GM18505 (cell line): ENCODE results near the gene HLF.

Experiments
- ATAC-seq: cut with Tn5 transposase; IDR thresholded peaks from one replicate; pipeline ENCODE4 v1.9.1; 2021; ENCODE audit not compliant: unreplicated experiment
- POLR2A ChIP-seq: IDR thresholded peaks from 4 replicates; pipeline ENCODE4 v1.6.1; 2011; ENCODE audit warnings: borderline replicate concordance; ENCODE audit not compliant: insufficient read depth, insufficient read length; ENCODE audit errors: extremely low read depth

HLF gene

GRCh38 chr17:55264278-55264644 is 499 bp upstream of the HLF start:
- no peak for TF ChIP-seq POLR2A
- no peak for ATAC-seq

DNA sequence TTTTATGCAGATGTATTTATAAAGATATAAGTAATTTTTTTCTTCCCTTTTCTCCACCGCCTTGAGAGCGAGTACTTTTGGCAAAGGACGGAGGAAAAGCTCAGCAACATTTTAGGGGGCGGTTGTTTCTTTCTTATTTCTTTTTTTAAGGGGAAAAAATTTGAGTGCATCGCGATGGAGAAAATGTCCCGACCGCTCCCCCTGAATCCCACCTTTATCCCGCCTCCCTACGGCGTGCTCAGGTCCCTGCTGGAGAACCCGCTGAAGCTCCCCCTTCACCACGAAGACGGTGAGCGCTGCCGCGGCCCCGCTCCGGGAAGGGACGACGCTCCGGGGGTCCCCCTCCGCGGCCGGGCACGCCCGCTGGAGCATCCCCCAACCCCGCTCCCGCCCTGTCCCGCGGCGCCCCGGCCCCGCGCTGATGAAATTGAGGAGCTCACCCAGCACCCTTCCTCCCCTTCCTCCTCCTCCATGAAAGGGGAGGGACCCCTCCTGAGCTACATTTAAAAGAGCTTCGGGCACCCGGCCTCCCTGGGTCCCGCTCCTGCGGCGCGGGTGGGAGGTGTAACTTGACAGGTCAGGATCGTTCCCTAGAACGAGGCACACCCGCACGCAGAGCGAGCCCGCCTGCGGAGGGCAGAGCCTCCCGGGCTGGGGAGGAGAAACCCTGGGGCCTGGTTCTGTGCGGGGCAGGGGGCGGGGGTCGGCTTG is 706 bp downstream of the HLF start:
- no peak for TF ChIP-seq POLR2A
- no peak for ATAC-seq

DNA sequence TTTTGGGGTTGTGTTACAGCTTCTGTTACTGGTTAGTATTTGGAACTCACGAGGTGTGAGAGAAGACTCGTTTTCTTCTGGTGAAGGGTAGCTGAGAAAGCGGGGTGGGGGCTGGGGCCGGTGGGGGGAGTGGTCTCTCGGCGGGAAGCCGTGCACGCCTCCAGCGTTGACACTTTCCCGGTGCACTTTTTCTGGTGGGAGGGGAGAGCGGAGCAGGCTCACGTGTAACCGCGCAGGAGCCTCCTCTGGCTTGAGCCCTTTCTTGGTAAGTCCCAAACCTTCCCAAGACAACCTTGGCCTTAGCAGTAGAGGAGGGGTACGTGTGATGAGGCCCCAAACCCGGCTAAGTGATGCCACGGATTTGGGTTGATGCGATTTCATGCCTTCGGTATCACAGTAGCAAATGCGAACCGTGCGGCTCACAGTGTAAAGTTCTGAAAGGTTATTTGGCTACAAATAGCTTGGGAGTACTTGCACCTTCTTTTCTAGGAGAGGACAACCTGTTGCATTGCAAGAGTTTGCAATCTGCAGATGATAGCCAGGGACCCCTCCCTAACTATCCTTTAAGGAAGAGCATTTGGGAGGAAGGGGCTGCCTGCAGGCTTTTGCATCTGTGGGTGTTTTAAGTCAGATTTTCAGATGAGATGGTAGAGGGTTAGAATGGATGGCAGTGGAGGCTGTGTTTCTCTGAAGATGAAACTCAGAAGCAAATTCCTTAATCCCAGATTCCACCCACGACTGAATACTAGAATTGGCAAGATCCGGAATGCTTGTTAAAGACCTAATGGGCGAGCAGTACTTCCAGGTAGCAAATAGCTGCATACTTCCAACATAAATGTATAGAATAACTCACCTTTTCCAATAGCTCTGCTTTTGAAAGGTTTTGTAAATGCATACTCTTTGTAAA is 1.5 kb downstream of the HLF start:
- TF ChIP-seq POLR2A, result no peak
- ATAC-seq, result no peak

DNA sequence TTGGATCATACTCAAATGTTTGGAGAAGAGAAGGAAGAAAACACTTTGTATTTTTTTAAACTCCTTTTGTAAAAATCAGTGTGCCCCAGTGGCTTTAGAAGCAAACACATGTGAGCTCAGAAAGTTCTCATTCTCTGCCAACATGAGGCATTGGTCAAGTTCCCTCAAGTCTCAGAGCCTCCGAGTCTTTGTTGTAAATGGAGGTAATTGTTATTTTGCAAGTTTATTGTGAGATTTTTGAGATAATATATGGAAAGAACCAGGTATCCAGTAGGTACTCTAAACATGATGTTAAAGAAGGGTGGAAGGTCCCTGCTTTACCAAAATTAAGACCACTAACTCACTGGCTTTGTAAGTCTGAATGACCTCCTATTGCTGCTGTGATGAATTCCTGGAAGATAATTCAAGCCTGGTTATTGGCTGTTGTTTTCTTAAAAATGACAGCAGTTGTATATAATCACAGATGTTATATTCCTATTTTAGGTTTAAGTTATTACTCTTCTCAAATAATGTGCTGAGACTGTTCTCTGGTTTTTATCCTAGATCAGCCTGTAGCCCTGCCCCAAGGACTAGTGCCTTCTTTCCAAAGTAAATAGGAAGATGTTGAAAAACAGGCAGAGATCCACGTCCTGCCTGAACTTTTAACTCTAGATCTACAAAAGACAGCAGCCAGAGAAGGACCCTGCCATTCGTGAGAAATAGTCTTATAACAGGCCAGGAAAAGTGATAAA is 2.4 kb downstream of the HLF start:
- TF ChIP-seq POLR2A, result no peak
- no peak for ATAC-seq

DNA sequence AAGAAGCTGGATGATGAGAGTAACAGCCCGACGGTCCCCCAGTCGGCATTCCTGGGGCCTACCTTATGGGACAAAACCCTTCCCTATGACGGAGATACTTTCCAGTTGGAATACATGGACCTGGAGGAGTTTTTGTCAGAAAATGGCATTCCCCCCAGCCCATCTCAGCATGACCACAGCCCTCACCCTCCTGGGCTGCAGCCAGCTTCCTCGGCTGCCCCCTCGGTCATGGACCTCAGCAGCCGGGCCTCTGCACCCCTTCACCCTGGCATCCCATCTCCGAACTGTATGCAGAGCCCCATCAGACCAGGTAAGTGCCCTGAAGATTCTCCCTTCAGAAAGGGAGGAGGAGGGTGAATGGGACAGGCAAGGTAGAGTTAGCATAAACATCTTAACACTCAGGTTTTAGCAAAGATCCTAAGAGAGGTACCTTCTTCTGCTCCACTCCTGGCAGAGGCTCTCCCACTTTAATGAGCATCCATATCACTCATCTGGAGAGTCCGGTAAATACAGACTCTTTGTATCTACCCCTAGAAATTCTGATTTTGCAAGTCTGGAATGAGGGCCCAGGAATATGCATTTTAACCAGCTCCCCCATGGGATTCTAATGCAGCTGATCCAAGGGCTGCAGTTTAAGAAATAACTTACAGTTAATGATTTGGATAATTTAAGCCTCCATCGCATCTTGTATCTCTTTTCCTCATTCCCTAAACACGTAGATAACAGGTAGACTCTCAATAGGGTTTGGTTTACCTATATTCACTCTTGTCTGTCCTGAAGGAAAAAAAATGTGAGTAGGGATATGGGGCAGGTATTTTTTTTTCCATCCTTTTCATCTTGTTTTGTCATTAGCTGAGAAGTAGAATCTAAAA is 3.3 kb downstream of the HLF start:
- no peak for TF ChIP-seq POLR2A
- no peak for ATAC-seq

DNA sequence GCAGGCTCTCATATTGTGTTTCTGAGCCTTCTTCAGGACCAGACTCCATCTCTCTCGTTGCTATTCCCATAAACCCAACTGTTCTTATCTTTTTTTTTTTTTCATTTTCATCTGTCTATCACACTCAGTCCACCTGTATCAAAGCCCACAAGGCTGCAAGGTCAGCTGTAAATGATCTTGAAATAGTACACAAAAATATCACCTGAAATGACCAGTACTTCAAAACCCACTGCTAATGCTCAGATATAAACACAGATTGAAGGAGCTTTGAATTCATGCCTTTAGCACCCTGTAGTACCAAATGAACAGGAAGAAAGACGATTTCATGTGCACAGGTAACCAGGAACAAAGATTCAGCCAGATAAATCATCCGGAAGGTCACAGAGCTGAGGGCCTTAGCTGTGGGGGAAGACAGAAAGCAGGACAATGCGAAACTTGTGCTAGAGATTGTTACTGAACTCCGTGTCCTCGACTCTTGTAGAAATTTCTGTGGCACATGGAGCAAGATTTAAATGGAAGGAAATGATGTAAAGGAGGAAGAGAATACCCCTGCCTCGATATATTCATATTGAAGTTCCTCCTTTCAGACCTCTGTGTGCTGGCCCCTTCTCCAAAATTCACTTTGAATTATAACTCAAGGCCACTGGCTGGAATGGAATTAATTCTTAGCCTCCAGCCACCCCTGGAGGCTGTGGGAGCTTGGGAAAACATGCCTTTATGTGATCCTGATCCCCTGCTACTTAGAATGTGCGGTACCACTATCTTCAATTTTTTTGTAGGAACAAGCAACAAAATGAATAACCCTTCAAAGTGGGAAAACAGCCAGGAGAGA is 4.1 kb downstream of the HLF start:
- TF ChIP-seq POLR2A, result no peak
- no peak for ATAC-seq

DNA sequence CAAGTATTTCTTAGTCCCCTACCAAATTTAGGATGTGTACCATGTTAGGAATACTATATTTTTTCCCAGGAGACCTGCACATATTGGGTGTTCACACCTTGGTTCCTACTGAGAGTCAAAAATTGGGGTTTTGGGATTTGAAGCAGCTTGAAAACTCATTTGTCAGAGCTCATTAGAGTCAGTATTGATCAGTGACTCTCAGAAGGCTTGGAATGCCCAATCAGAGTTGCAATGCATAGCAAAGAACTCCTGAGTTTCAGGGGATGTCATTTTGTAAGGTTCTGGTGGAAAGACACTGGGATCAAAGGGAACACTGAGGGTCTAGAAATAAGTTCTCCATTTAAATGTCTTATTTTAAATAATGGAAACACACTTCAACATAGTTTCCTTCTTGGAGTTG is 5.1 kb downstream of the HLF start:
- no peak for ATAC-seq
- no peak for TF ChIP-seq POLR2A

- TF ChIP-seq POLR2A, result no peak
- no peak for ATAC-seq
Measured at GRCh38 chr17:55271223-55271571, 6.4 kb downstream of the HLF start.

DNA sequence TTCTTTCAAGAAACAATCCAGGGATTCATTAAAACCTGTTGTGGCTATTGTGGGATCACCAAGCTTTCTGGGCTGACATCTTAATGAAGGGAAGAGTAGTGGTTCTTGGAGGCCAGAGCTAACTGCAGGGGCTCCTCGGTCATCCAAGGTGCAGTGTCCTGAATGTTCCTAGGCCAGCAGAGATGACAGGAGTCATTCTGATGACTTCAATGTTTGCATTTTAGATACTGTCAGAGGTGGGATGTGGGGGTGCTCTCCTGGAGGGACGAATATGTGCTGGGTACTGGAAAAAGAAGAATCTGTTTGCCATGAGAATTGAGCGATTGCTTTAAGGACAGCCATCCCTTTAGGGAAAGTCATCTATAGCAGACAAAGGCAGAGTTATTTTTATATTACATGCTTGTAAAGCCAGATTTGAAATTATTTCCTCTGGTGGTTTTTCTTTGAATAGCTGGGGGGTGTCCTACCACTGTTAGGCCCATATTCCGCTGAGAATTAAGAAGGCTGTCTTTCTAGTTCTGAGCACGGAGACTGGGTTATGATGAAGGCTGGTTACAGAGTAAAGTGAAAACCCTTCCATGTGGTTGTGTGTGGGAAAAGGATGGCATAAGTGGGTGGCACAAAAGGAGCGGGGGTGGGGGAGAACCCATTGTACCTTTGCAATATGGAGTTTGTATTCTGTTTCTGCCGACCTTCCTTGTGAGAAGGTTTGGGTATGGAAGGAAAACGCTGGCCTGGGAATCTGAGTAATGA is 7.4 kb downstream of the HLF start:
- ATAC-seq, result no peak
- TF ChIP-seq POLR2A, result no peak

DNA sequence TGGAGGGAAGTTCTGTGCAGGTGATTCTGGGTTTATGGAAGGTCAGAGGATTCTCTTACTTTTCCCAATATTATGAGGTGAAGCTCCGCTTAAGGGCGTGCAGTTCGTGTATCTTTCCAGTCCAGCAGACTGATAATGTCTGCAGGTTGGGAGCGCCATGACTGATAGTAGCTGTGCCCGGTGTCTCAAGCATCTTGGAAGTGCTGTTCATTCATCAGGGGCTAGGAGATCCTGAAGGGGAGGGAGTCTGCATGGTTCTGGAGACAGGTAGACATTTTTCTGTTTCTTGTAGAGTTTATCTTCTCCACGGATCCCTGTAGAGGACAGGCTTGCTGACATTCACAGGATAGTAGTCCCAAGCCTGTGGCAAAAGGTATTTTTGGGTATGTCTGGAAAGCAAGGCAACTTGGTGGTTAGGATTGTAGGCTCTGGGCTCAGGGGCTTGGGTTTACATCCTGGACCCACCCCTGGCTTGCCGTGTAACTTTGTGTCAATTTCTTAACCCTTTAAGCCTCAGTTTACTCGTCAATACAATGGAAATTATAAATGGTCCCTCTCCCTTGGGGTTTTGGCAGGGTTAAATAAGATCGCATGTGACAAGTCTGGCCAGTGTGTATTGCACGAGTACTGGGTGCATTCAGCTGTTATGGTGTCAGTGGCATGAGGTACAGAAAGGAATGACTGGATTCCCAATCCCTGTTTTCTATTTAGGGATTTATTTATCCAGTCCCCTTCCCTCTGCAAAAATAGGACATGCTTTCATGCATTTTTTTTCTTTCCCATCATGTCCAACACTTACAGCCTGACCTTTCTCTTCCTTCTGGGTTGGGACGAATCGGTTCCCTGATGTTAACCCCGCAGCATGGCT is 8.2 kb downstream of the HLF start:
- TF ChIP-seq POLR2A, result no peak
- ATAC-seq, result no peak
